Islet precursor cell (in vitro differentiated cells): ENCODE data around the gene BZW2.
"Not testable (repeated sequence)": the region's sequence is repeated elsewhere in the genome, so short reads cannot be mapped to it uniquely, and the experiment has no call there.

Experiments used
- DNase-seq: peaks from one replicate; pipeline ENCODE4 v3.0.0-alpha.2; 2018

BZW2 gene

DNA sequence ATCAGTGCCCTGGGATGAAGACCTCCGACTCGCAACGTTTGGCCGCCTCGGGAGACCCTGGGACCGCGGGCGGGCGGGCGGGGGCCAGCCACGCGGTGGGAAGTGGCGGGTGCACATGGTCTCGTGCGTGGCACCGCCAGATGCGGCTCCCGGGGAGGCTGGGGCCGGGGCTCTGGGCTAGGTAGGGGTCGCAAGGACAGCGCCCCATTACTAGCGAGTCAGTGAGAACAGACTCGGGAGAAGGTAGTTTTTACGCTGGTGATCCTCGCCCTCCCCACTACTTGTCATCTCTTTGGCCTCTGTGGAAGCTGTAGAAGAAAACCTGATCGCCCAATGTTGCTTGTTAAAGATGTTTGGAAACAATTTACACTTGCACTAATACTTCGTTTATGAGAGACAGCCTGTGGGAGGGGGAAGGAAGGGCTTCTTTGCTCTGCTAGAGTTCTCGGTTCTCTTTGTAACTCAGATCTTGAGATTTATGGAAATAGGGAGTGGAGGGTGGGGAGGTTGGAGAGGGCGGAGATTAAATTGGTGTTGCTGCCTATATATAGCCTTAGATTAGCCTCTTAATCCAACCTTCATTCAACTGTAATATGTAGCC, 591 bp downstream of the BZW2 start:
- DNase-seq: no peak

DNA sequence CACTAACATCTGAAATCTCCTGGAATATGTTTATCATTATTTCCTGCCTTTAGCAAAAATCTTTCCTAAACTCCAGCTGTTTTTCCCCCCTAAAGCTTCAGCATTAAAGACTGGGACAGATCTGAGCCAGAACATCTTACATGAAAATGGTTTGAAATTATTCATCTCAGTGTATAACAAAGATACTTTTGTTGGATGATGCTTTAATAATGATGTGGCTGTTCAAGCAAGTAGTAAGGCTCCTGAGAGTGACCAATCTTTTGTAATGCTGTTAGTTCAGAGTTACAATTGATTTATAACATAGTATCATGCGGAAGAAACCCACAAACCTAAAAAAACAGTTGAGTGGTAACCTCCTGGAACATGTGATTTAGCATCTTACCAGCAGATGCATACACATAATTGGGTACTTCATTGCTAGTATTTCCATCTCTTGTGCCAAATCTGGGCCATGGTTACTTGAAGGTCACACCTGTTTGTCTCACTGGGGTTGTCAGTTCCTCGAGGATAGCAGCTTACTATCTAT, 1.5 kb downstream of the BZW2 start:
- DNase-seq: no peak

- DNase-seq: no peak
Measured at GRCh38 chr7:16648551-16648950, 2.6 kb downstream of the BZW2 start.

DNA sequence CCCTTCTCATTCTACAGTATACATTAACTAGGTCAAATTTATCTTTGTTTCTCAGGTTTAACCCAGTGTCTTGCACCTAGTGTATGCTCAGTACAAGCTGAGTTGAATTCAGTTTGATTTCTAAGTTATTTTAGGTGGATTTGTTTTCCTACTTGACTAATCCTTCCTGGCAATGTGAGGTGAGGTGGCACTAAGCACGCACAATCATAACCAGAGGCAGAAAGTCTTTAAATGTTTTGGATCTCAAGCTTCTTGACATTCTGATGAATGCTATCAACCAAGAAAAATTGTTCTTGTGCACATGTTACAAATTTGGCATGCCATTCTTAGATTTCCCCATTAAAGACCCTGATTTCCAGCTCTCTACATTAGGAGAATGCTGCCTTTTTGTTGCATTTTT, 3.2 kb downstream of the BZW2 start:
- DNase-seq: no peak

DNA sequence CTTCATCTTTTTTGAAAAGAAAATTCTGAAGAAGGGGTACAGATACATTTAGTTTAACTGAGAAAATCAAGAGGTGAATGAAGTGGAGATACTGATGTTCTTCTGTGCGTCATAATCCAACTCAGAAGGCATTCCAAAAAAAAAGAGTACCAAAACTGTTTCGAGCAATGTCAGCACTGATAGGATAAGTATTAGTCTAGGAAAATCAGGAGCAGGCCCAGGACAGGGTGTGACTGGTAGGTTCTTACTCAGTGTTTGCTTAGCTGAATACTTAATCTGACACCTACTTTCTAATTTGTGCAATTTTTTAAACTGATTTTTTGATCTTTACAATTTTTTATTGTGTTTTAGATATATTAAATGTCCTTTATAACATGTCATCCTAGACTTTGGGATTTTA, 4.3 kb downstream of the BZW2 start:
- no peak for DNase-seq

DNA sequence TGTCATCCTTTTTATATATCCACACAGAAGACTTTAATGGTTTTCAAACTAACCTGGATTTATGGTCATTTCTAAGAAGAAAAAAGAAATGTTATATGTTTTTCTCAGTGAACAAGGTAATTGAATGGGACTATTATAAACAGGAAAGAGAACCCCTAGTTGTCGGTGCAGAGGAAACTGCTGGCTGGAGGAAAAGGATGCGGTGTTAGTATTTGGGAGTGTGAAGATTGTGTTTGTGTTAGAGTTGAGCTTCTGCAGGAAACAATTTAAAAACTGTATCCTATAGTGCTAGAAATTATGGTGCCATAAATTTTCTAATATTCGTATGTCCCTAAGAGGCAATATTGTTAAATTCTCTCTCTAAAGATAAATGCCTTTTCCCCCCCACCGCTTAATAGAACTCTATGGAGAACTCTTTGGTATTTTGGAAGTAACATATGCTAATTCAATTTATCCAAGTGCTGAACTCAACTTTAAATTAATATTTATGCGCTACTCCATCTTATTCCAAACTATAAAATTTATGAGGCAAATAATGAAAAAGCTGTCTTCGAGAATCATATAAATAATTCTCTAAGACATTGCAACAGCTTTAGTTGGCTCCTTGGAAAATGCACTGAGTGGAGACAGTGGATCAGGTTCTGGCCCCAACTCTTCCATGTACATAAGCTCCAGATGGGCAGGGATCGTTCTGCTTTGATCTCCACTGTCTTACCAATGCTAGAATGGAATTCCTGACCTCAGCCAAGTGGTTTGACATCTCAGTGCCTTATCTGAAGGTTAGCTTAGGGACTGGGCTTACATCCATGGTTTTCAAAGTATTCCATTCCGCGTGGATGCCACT, 5.6 kb downstream of the BZW2 start:
- no peak for DNase-seq

GRCh38 chr7:16652240-16652583, 6.2 kb downstream of the BZW2 start:
- no peak for DNase-seq

- DNase-seq: no peak
Measured at GRCh38 chr7:16652888-16653287, 6.9 kb downstream of the BZW2 start.

GRCh38 chr7:16655394-16655793, 9.4 kb downstream of the BZW2 start:
- no peak for DNase-seq

GRCh38 chr7:16656141-16656540, 10.2 kb downstream of the BZW2 start:
- DNase-seq: no peak

GRCh38 chr7:16657656-16658279, 11.8 kb downstream of the BZW2 start:
- peak; percentile 93 for DNase-seq

DNA sequence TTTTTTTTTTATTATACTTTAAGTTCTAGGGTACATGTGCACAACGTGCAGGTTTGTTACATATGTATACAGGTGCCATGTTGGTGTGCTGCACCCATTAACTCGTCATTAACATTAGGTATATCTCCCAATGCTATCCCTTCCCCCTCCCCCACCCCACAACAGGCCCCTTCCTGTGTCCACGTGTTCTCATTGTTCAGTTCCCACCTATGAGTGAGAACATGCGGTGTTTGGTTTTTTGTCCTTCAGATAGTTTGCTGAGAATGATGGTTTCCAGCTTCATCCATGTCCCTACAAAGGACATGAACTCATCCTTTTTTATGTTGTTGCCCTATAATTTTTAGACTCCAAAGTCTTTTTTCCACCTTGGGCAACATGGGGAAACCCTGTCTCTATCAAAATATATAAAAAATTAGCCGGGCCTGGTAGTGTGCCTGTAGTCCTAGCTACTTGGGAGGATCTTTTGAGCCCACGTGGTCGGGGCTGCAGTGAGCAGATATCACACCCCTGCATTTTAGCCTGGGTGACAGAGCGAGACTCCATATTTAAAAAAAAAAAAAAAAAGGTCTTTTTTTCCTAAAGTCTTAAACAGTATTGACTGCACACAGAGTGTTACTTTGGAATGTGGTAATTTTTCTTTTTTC, 14.0 kb downstream of the BZW2 start:
- not testable (repeated sequence) for DNase-seq

- no peak for DNase-seq
Measured at GRCh38 chr7:16660702-16661464, 14.9 kb downstream of the BZW2 start.

- DNase-seq: no peak
Measured at GRCh38 chr7:16661924-16662323, 15.9 kb downstream of the BZW2 start.

DNA sequence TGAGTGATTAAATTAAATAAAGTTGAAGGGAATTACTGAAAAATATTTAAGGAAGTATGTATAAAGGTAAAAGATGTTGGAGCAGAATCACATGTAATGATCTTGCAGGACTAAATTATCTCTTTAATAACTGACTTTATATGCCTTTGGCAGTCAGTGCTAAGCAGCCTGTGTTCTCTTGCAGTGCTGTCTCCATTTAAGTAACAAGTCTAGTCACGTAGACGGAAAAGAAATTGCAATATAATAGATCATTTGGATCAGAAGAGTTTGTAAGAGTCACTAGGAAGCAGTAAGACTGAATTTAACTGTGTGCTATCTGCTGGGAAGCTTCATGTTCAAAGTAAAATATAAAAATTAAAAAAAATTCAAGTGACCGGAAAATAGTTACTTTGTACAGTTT, 21.4 kb downstream of the BZW2 start:
- DNase-seq: no peak

- peak; percentile 95 for DNase-seq
Measured at GRCh38 chr7:16668049-16668858, 22.3 kb downstream of the BZW2 start.

GRCh38 chr7:16668978-16669377, 23.0 kb downstream of the BZW2 start:
- no peak for DNase-seq

- no peak for DNase-seq
Measured at GRCh38 chr7:16669581-16669980, 23.6 kb downstream of the BZW2 start.

GRCh38 chr7:16670021-16670420, 24.0 kb downstream of the BZW2 start:
- DNase-seq: no peak

DNA sequence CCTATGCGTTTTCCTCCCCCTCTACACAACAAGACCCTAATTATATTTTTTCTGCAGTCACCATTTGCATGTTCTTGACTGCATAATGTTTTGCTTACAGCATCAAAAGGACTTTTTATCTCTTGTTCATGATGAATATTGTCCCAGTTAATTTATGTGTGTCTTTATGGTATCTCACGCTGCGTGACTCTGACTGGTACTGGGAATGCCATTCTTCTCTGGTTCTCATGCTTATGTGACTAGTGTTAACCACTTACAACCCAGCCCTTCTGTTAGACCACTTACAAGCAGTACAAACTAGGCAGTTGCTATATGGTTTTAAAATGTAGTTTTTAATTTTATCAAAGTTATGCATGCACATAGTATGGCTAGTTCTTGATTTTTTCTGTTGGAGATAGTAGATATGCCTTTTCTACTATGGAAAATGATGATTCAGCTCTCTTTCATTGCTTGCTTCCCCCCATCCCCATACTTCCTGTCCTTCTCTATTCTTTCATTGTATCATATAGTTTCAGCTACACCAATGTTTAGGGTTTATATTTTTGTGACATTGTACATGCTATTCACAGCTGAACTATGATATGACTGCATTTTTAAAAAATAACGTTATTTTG, 24.9 kb downstream of the BZW2 start:
- no peak for DNase-seq

- DNase-seq: no peak
Measured at GRCh38 chr7:16671811-16672210, 25.8 kb downstream of the BZW2 start.
